Myometrial cell (primary cell): ENCODE data around the gene SEMA3A. TPM values are rescaled to one million over a fixed set of nuclear protein-coding genes. Genes with fewer than 3 reads are reported as not detected.

Experiments
- total RNA-seq: library from RNA; depleted of rRNA; stranded (reverse); fragments of >200 nt; gene quantifications from 2 replicates; pipeline ENCODE4 v1.2.3, GENCODE V29; 2015

The SEMA3A gene
- total RNA-seq: 11.8 and 18.4 TPM in 2 replicates

GRCh38 chr7:84194484-84195271, at the start of gene SEMA3A:
SEMA3A (minus strand) TSS chr7:84194789; CDS start chr7:84194586, 203 bp downstream.

